Psoas muscle (tissue), 8 donors: ENCODE results near the gene CDC45. TPM values are rescaled to one million over a fixed set of nuclear protein-coding genes. Genes with fewer than 3 reads are reported as not detected.

ENCODE experiments used
- ATAC-seq, 4 donors: fragments of 200-7000 bp; cut with Tn5 transposase; one replicate each; pipeline ENCODE4 v1.9.1; 2020; ENCODE audit warnings: moderate library complexity in 3 of 4, mild to moderate bottlenecking in 2 of 4
- DNase-seq, 2 donors: peaks; one replicate each; pipeline ENCODE4 v3.0.0-alpha.2; 2020
- H3K27ac ChIP-seq: fragments of 200-600 bp; one replicate; pipeline ENCODE4 v1.8.0; 2022
- H3K27me3 ChIP-seq, 3 donors: fragments of 200-600 bp in 1 of 3; one replicate each; pipeline versions ENCODE4 v1.6.1 to v1.8.0; 2013 to 2022; ENCODE audit warnings: low read length in 2 of 3, mild to moderate bottlenecking in 2 of 3, moderate library complexity in 1 of 3; ENCODE audit not compliant: insufficient read depth in 3 of 3
- H3K36me3 ChIP-seq, 2 donors: fragments of 200-600 bp in 1 of 2; one replicate each; pipeline versions ENCODE4 v1.6.1 to v1.8.0; 2013 to 2022; ENCODE audit warnings: low read depth in 1 of 2, mild to moderate bottlenecking in 1 of 2, moderate library complexity in 1 of 2; ENCODE audit not compliant: insufficient read depth in 1 of 2
- H3K4me1 ChIP-seq: fragments of 200-600 bp; one replicate; pipeline ENCODE4 v1.8.0; 2022
- H3K4me3 ChIP-seq: fragments of 200-600 bp; one replicate; pipeline ENCODE4 v1.8.0; 2022; ENCODE audit warnings: mild to moderate bottlenecking
- H3K9me3 ChIP-seq: fragments of 200-600 bp; one replicate; pipeline ENCODE4 v1.8.0; 2022
- CTCF ChIP-seq: fragments of 200-600 bp; IDR thresholded peaks from one replicate; pipeline ENCODE4 v1.8.0; 2022; ENCODE audit warnings: antibody characterized with exemption
- WGBS, 3 donors: extraction: QIAGEN DNeasy Blood & Tissue Kit; methylation state at CpG; one replicate each; pipeline versions ENCODE4 v1.1.6 to v1.1.7; 2013; 5-methylcytosine and 5-hydroxymethylcytosine counted together
- intact Hi-C, 2 donors: fragments of 100-400 bp; cut with DNase I; formaldehyde crosslinking; loops; one replicate each; pipeline versions ENCODE4 v1.11.0 to v1.14.2; 2022
- polyA plus RNA-seq, 3 donors: library from polyadenylated mRNA; stranded (reverse); fragments of 200-250 nt; gene quantifications; one replicate each; pipeline ENCODE4 v1.2.3, GENCODE V29; 2013
- total RNA-seq, 4 donors: library from RNA; stranded (reverse); fragmentation: NEBNext Ultra II Directional in 2 of 4; extraction: Animal tissue kit (Norgen Biotek cat#: 25700) in 2 of 4; gene quantifications; one replicate each; pipeline versions ENCODE4 v1.2.1 to v1.2.4, GENCODE V29; 2021 to 2023
- donor health status: healthy with polysubstance abuse.
- donor health status: DM: no; HTN: no; CAD: no; lungs with moderate emphysema.
- donor health status: Bipolar disorder and iron deficiency.
- donor health status: healthy.
- donor health status: DM: yes; HTN: yes; CAD: no.
- donor health status: DM: no; HTN: no; CAD: no.
- donor health status: DM: no; HTN: no; CAD: no.
- donor health status: DM: yes; HTN: yes; CAD: no.

CDC45 gene
- total and polyA plus RNA-seq, 7 donors = 0.30 to 0.77 (median 0.71) TPM; not detected in 2

GRCh38 chr22:19548964-19549363, 69.2 kb downstream of the CDC45 start:
- ATAC-seq = no peak

GRCh38 chr22:19549428-19549827, 69.7 kb downstream of the CDC45 start:
- Histone ChIP-seq H3K27ac (no peak overlapping the region), H3K27me3 (peaks cover 0 to 16% (median 0%) of the 10 kb centered on the region in 3 donors), H3K4me3 (no peak overlapping the region), H3K36me3 (no peaks in the 10 kb centered on the region), H3K9me3 (no peaks in the 10 kb centered on the region), H3K4me1 (no peaks in the 10 kb centered on the region)
- DNase-seq (no peak), ATAC-seq (no peak)
- intact Hi-C loops = no loop called here
- no peak for TF ChIP-seq CTCF
- WGBS, 3 donors = 78 to 80% (median 79%) methylated on average over 7 of the region's 7 CpGs

More at GRCh38 chr22:19548964-19549363, 69.2 kb downstream of the CDC45 start:
- Histone ChIP-seq H3K27me3 (peaks cover 0 to 19% (median 0%) of the 10 kb centered on the region in 3 donors), H3K27ac (no peak overlapping the region), H3K9me3 (no peaks in the 10 kb centered on the region), H3K4me3 (no peak overlapping the region), H3K36me3 (no peaks in the 10 kb centered on the region), H3K4me1 (no peaks in the 10 kb centered on the region)
- no peak for DNase-seq
- WGBS, 3 donors = 83 to 90% (median 87%) methylated on average over 2 of the region's 2 CpGs
- intact Hi-C loops = no loop called here
- no peak for TF ChIP-seq CTCF

- Histone ChIP-seq H3K4me3 (no peak overlapping the region), H3K4me1 (no peaks in the 10 kb centered on the region), H3K27me3 (peaks cover 0 to 16% (median 0%) of the 10 kb centered on the region in 3 donors), H3K9me3 (no peaks in the 10 kb centered on the region), H3K27ac (no peak overlapping the region), H3K36me3 (no peaks in the 10 kb centered on the region)
- no peak for TF ChIP-seq CTCF
- 67 to 74% (median 74%) methylated on average over 7 of the region's 7 CpGs for WGBS, 3 donors
- intact Hi-C loops = no loop called here
- no peak for ATAC-seq
- no peak for DNase-seq
These were observed 70.7 kb downstream of the CDC45 start for GRCh38 chr22:19550382-19550781.

GRCh38 chr22:19553201-19553600, 73.5 kb downstream of the CDC45 start:
- DNase-seq = no peak
- H3K36me3 ChIP-seq = no peaks in the 10 kb centered on the region
- 85 to 89% (median 86%) methylated on average over 2 of the region's 2 CpGs for WGBS, 3 donors
- TF ChIP-seq CTCF = no peak
- H3K4me1 ChIP-seq = no peaks in the 10 kb centered on the region
- no peaks in the 10 kb centered on the region for H3K9me3 ChIP-seq
- H3K4me3 ChIP-seq = no peak overlapping the region
- intact Hi-C loops = no loop called here
- no peak for ATAC-seq
- no peak overlapping the region for H3K27ac ChIP-seq
- peaks cover 0 to 13% (median 0%) of the 10 kb centered on the region in 3 donors for H3K27me3 ChIP-seq

- Histone ChIP-seq H3K27me3 (peaks cover 0 to 10% (median 0%) of the 10 kb centered on the region in 3 donors), H3K4me3 (no peak overlapping the region), H3K4me1 (no peaks in the 10 kb centered on the region), H3K27ac (no peak overlapping the region), H3K9me3 (no peaks in the 10 kb centered on the region), H3K36me3 (no peaks in the 10 kb centered on the region)
- DNase-seq (no peak), ATAC-seq (no peak)
- WGBS, 3 donors = 75 to 82% (median 79%) methylated on average over 12 of the region's 12 CpGs
- intact Hi-C loops = no loop called here
- TF ChIP-seq CTCF = no peak
These were observed 75.2 kb downstream of the CDC45 start for GRCh38 chr22:19554834-19555404.
